ENCODE measurements around the gene SNRPE.

- TF ChIP-seq TAF1 (IDR thresholded peaks at IDR 0.05; ENCODE audit: low read depth, low read length) (no peak), POLR2A (IDR thresholded peaks at IDR 0.05; ENCODE audit: low read depth, low read length) (no peak), POLR2AphosphoS5 (IDR thresholded peaks at IDR 0.05; ENCODE audit: low read depth, low read length) (no peak)
Observed at GRCh38 chr1:203858055-203858454, 3.3 kb upstream of the SNRPE start.

Data from GM12891 (cell line).